Suppressor macrophage treated with lipopolysaccharide for 4 hours (primary cell): ENCODE measurements around the gene RASD2.
A peak's percentile ranks its signal among the peaks of the same experiment; 100 is the strongest.
"Not testable (repeated sequence)": the region's sequence is repeated elsewhere in the genome, so short reads cannot be mapped to it uniquely, and the experiment has no call there.

Source experiments
- DNase-seq: peaks from one replicate; pipeline ENCODE4 v3.0.0-alpha.2; 2020

The RASD2 gene

DNA sequence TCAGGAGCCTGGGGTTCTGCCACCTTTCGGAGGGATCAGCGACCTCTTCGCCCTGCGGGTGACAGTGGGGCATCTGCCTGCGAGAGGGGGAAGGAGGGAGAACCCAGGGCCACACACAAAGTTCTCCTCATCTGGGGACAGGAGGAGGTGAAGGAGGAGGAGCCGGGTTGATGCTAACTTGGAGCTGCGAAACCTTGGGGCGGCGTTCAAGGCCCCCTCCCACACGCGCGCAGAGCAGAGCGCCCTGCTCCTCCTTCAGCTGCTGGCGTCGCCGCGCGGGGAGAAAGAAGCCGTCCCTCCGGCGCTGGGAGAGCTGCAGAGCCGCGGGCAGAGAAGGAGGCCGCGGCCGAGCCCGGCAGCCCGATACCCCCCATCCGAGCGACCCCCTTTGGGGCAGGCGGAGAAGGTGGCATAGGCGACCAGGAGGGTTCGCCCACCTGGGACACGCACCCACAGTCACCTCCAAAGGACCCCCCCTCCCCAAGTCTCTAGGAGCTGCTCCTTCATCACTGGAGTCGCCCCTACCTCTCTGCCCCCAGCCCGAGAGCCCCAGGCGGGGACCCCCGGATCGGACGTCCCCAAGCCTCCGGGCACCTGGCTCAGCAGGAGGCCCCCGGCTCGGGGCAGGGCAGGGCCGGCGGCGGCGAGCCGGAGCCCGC, at the start of gene RASD2:
RASD2 (plus strand) TSS at position 237 of the 659 bp plus-strand sequence. CDS start 5,979 bp downstream, outside the sequence.
- peak; percentile 10 for DNase-seq

DNA sequence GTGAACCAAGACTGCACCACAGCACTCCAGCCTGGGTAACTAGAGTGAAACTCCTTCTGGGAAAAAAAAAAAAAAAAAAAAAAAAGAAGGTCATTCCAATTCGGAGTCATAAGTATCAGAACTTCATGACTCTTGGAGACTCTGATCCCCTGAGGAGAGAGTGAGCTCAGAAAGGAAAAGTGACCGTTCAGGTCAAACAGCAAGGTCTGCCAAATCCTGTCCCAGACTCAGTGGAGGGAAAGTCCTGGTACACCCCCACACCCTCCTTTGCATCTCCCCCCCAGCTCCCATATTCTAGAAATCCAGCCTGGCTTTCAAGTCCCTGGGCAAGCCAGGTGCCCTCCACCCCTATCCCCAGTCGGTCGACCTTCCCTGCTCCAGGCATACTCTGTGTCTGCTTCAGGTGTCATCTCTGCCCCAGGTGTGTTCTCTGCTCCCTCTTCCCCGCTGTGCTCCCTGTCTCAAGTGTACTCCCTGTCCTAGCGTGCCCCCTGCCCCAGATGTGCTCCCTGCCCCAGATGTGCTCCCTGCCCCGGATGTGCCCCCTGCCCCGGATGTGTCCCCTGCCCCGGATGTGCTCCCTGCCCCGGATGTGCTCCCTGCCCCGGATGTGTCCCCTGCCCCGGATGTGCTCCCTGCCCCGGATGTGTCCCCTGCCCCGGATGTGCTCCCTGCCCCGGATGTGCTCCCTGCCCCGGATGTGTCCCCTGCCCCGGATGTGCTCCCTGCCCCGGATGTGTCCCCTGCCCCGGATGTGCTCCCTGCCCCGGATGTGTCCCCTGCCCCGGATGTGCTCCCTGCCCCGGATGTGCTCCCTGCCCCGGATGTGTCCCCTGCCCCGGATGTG, 49.3 kb upstream of the RASD2 start:
- not testable (repeated sequence) for DNase-seq

DNA sequence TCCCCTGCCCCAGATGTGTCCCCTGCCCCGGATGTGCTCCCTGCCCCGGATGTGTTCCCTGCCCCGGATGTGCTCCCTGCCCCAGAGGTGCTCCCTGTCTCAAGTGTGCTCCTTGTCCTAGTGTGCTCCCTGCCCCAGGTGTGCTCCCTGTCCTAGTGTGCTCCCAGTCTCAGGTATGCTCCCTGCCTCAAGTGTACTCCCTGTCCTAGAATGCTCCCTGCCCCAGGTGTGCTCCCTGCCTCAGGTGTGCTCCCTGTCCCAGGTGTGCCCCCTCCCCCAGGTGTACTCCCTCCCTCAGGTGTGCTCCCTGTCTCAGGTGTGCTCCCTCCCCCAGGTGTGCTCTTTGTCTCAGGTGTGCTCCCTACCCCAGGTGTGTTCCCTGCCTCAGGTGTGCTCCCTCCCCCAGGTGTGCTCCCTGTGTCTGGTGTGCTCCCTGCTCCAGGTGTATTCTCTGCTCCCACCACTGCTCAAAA, 48.7 kb upstream of the RASD2 start:
- no peak for DNase-seq

GRCh38 chr22:35493074-35493473, 47.6 kb upstream of the RASD2 start:
- DNase-seq: no peak

- DNase-seq: not testable (repeated sequence)
These were observed 44.9 kb upstream of the RASD2 start for GRCh38 chr22:35495711-35496110.

DNA sequence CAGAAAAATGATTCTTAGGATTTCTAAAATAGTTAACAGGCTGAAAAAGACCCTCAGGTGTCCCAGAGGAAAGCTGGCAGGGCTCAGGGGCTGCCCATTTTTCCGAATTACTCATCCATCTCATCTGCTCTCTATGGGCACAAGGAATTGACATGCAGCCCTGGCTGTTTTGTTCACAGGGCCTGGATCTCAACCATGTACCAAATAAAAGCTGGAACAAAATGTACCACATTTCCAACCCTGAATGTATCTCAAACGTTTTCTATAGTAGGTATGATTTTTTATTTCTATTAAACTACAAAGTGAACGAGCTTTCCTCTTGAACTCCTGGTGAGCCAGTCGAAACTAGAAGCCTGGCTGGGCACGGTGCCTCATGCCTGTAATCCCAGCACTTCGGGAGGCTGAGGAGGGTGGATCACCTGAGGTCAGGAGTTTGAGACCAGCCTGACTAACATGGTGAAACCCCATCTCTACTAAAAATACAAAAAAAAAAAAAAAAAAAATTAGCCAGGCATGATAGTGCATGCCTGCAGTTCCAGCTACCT, 43.8 kb upstream of the RASD2 start:
- no peak for DNase-seq

GRCh38 chr22:35498026-35498800, 42.4 kb upstream of the RASD2 start:
- DNase-seq: no peak

DNA sequence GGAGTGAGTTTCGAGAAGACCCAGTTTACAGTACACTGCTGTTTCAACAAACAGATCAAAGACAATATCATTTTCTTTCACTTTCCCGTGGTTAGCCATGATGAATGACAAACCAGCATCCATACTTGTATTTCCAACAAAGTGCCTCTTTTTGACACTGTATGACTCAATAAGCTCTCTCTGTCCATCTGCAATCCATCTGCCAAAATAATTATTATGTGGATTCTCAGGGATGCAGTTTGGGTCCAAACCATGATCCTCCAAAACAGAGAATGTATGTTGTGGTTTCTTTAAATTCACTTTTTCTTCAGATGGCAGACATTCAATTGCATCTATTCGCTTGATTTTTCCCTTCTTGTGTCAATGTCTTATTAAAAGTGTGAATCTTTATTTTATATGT, 37.8 kb upstream of the RASD2 start:
- DNase-seq: no peak

DNA sequence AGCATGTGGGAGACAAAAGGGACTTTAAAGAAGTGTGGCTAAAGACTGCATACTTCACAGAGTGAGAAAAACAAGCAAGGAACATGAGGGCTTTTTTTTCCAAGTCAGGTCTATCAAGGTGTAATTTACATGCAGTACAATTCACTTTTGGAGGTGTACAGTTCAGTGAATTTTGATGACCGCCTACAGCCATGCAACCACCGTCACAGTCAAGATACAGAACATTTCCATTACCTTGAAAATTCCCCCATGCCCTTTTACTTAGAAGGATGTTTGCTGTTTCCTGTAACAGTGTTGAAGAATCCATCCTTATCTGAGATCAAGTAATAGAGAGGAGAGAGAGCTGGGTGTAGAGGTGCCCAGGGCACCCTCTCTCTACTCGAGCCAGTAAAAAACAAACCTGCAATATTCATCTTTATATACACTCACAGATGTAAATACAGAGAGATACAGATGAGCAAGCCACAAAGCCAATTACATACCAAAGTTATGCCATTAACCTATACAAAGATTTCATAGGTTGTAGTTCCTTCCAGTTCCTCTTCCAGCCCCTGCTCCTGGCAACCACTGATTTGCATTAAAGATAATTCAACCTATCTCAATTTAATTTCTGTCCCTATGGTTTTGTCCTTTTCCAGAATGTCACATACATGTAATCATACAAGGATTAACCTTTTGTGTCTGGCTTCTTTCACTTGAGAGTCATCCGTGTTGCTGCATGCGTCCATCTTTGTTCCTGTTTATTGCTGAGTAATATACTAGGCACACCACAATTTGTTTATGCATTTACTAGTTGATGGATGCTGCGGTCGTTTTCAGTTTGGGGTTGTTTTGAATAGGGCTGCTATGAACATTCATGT, 35.0 kb upstream of the RASD2 start:
- no peak for DNase-seq

DNA sequence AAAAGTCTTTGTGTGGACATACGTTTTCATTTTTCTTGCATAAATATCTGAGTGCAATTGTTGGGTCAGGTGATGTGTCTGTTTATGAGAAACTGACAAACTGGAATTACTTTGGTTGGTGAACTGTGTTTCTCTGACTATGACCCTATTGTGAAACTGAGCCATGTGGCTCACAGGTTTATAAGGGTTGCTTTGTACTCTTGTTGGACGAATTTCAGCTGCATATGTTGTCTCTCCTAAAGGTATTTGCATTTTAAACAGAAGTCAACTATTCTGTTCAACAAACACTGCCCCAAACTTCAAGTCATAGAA, 34.4 kb upstream of the RASD2 start:
- DNase-seq: no peak

GRCh38 chr22:35507851-35508250, 32.8 kb upstream of the RASD2 start:
- DNase-seq: not testable (repeated sequence)

- no peak for DNase-seq
These were observed 31.2 kb upstream of the RASD2 start for GRCh38 chr22:35509451-35509850.

DNA sequence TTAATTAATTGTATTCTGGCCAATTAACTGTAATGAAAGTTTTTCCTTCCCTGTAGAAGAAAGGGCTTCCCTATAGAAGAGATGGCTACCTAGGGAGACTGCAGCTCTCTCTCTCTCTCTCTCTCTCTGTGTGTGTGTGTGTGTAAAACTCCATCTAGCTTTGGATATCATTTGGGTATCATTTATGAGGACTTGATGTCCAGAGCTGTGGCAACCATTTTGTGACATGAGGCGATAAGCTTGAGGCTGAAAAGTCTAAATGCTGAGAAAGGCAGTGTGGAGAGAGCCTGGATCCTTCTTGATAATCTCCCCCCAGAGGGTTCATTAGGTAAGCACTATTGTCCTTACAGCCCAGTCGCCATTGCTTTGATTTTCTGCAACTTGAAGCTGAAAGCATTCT, 30.7 kb upstream of the RASD2 start:
- DNase-seq: no peak

DNA sequence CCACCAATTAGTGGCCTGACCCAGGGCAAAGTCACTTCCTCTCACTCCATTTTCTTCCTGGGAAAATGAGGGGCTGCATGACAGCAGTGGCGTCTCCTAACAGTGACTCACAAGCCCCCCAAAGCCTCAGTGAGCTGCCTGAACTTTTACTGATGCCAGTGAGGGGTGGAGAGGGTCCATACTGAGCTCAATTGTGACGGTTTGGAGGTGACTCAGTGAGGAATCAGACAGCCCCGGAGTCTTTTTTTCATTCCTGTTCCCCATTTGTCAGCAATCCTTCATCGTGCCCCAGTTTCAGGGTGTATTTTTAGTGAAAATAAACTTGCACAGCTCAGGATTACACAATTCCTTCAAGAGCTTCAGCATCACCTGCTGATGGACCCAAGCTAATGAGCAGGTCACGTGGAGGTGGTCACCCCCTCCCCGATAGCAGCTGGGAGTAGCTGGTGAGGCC, 30.1 kb upstream of the RASD2 start:
- peak; percentile 48 for DNase-seq

GRCh38 chr22:35510951-35511350, 29.7 kb upstream of the RASD2 start:
- DNase-seq: no peak

DNA sequence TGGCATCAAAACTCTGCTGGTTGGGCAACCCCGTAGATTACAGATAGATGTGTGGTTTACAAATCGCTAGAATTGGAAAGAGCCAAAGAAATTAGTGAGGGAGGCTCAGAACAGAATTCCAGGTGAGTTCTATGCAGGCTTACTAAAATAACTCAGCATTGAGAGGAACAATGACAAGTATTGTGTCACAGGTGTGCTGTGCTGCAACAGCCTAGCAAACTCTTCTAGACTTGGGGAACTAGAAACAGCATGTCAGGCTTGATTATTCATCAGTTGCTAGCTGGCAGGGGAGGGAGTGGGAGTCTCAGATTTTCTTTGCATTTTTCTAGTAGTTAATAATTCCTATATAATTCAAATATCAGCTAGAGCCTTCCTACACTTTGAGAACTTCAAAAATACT, 26.3 kb upstream of the RASD2 start:
- no peak for DNase-seq

DNA sequence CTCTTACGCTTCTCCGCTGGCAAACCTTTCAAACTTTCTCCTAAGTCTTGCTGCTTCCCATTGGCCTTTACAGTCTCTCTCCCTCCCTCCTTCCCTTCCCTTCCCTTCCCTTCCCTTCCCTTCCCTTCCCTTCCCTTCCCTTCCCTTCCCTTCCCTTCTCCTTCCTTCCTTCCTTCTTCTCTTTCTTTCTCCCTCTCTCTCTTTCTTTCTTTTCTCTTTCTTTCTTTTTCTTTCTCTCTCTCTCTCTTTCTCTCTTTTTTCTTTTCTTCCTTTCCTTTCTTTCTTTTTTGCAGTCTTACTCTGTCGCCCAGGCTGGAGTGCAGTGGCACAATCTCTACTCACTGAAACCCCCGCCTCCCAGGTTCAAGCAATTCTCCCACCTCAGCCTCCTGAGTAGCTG, 24.7 kb upstream of the RASD2 start:
- not testable (repeated sequence) for DNase-seq

DNA sequence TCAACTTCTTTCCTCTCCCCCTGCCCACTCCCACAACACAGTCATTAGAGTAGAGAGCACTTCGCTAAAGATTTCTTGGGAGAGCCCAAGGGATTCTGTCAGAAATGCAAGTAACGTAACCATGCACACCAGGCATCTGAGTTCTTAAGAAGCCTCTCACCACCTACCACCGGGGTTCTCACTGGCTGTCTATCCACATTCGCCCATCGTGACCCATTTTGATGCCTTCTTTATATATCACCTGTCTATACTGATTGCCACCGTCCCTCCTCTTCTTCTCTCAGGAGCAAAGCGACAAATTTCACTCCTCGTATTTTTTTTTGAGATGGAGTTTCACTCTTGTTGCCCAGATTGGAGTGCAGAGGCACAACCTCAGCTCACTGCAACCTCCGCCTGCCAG, 23.9 kb upstream of the RASD2 start:
- DNase-seq: no peak

- DNase-seq: no peak
These were observed 23.4 kb upstream of the RASD2 start for GRCh38 chr22:35517207-35517606.

DNA sequence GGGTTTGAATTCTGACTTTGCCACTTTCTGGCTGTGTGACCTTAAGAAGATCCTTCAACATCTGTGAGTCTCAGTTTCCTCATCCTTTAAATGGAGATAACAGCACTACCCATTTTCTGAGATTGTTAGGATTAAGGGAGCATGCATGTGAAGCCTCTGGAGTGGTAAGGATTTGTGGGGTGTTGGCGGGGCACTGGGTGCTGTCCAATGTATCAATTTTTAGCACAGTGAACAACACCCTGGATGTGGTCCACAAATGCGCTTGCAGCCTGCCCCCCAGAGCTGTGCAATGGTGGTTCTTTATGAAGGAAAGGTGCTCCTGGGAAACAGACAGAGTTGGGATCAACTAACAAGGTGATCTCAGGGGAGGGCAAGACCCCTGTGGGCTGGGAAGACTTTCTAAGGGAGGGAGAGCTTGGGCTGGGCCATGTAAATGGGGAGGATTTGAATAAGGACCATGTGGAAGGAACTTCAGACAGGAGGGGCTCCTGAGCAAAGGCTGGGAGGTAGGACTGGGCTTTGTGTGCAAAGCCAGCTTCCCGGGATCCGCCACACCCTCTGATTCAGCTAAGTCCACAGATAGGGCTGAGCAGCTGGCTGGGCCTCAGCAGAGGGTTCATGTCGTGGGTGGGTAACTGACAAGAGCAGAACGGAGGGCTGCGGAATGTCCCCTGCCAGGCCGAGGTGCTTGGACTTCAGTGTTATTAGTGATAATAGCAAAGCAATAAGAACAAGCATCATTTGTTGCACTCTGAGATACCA, 22.7 kb upstream of the RASD2 start:
- DNase-seq: no peak

- no peak for DNase-seq
These were observed 21.8 kb upstream of the RASD2 start for GRCh38 chr22:35518811-35519210.
